Measurements from ENCODE around the gene BPIFA2.

DNA sequence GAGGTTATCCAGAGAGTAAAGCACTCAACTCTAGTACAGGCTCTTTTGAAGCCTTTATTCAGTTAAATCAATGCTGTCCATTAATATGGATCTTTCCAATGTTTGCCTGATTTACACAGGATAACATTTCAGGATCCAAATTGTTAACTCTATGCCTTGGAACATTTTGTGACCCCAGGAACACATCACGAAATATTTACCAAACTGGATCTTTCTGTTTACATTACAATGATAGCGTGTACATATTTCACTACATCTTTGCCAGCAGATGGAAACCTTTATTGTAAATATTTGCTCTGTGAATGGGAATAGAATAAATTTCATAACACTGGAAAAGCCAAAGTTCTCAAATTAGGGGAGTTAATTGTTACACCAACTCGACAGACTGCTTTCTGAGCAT, 23.5 kb downstream of the BPIFA2 start:
- TF ChIP-seq, protein P1, sequence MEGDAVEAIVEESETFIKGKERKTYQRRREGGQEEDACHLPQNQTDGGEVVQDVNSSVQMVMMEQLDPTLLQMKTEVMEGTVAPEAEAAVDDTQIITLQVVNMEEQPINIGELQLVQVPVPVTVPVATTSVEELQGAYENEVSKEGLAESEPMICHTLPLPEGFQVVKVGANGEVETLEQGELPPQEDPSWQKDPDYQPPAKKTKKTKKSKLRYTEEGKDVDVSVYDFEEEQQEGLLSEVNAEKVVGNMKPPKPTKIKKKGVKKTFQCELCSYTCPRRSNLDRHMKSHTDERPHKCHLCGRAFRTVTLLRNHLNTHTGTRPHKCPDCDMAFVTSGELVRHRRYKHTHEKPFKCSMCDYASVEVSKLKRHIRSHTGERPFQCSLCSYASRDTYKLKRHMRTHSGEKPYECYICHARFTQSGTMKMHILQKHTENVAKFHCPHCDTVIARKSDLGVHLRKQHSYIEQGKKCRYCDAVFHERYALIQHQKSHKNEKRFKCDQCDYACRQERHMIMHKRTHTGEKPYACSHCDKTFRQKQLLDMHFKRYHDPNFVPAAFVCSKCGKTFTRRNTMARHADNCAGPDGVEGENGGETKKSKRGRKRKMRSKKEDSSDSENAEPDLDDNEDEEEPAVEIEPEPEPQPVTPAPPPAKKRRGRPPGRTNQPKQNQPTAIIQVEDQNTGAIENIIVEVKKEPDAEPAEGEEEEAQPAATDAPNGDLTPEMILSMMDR (conservative IDR thresholded peaks at IDR 0.05; ENCODE audit: low read length): no peak
- no peak for TF ChIP-seq EZH2phosphoT487 (IDR thresholded peaks at IDR 0.05; ENCODE audit: borderline replicate concordance)

Measured in Loucy (cell line).